Loucy (cell line): Measurements from ENCODE around the gene SARNP.

Experiments
- EZH2phosphoT487 ChIP-seq: fragments of 200-600 bp; IDR thresholded peaks from 2 replicates; pipeline ENCODE4 v1.6.1; 2018; ENCODE audit warnings: antibody characterized with exemption, mild to moderate bottlenecking, moderate library complexity, borderline replicate concordance
- TF ChIP-seq, protein P1 (sequence below): fragments of 200-600 bp; sonication (generic); conservative IDR thresholded peaks from 2 replicates; pipeline ENCODE4 v1.5.1; 2014; ENCODE audit warnings: mild to moderate bottlenecking, antibody characterized with exemption, low read length

DNA sequence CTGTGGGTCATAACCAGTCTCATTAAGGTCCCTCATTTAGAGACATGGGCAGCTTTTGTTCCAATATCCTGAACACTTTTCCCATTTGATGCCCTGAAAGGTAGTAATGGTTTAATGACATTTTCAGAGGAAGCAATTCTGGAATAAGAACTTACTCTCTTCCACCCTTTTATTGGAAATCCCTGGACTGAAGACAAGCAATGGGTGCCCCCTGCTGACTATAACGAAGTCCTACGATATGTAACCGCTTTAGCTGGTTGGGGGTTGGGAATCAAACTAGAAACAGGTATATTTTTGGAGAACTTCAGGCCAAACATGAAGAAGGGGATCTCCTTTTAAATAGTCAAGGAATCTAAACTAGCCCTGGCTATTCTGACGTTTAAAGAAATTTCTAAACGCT is 20.5 kb downstream of the SARNP start:
- TF ChIP-seq, protein P1, sequence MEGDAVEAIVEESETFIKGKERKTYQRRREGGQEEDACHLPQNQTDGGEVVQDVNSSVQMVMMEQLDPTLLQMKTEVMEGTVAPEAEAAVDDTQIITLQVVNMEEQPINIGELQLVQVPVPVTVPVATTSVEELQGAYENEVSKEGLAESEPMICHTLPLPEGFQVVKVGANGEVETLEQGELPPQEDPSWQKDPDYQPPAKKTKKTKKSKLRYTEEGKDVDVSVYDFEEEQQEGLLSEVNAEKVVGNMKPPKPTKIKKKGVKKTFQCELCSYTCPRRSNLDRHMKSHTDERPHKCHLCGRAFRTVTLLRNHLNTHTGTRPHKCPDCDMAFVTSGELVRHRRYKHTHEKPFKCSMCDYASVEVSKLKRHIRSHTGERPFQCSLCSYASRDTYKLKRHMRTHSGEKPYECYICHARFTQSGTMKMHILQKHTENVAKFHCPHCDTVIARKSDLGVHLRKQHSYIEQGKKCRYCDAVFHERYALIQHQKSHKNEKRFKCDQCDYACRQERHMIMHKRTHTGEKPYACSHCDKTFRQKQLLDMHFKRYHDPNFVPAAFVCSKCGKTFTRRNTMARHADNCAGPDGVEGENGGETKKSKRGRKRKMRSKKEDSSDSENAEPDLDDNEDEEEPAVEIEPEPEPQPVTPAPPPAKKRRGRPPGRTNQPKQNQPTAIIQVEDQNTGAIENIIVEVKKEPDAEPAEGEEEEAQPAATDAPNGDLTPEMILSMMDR = peak; percentile 85
- TF ChIP-seq EZH2phosphoT487 = no peak
